CD14-positive monocyte (primary cell): Measurements from ENCODE around the gene RFX1. TPM values are rescaled to one million over a fixed set of nuclear protein-coding genes. Genes with fewer than 3 reads are reported as not detected.
A peak's percentile ranks its signal among the peaks of the same experiment; 100 is the strongest.

Experiments
- DNase-seq, 3 donors: peaks; one replicate each; pipeline ENCODE4 v3.0.0-alpha.2; 2011 to 2022
- H2AFZ ChIP-seq: 2 replicates; pipeline ENCODE4 v1.6.0; 2012; ENCODE audit warnings: mild to moderate bottlenecking, low read depth, low read length, inconsistent platforms; ENCODE audit not compliant: insufficient read depth, poor library complexity, severe bottlenecking
- H3K27ac ChIP-seq, 2 donors: 1 replicate in 1 of 2; 2 replicates in 1 of 2; pipeline ENCODE4 v1.5.1; 2012 to 2013; ENCODE audit warnings: low read length in 2 of 2, control low read depth in 1 of 2, inconsistent platforms in 1 of 2, low read depth in 1 of 2, mild to moderate bottlenecking in 1 of 2
- H3K27me3 ChIP-seq, 2 donors: one replicate each; pipeline versions ENCODE4 v1.6.0 to v1.6.1; 2011 to 2013; ENCODE audit warnings: low read length in 2 of 2; ENCODE audit not compliant: control insufficient read depth in 2 of 2, insufficient read depth in 2 of 2
- H3K36me3 ChIP-seq, 2 donors: replicated peaks in 1 of 2; 1 replicate in 1 of 2; 2 replicates in 1 of 2; pipeline versions ENCODE4 v1.5.1 to v1.6.1; 2012 to 2013; ENCODE audit warnings: low read length in 2 of 2, control low read depth in 1 of 2, inconsistent platforms in 1 of 2, mild to moderate bottlenecking in 1 of 2; ENCODE audit not compliant: insufficient read depth in 2 of 2, control insufficient read depth in 1 of 2
- H3K4me1 ChIP-seq, 2 donors: 1 replicate in 1 of 2; 2 replicates in 1 of 2; pipeline versions ENCODE4 v1.5.1 to v1.6.1; 2012 to 2013; ENCODE audit warnings: low read length in 2 of 2, control low read depth in 1 of 2, inconsistent platforms in 1 of 2, mild to moderate bottlenecking in 1 of 2, moderate library complexity in 1 of 2; ENCODE audit not compliant: insufficient read depth in 2 of 2, control insufficient read depth in 1 of 2
- H3K4me2 ChIP-seq: replicated peaks from 2 replicates; pipeline ENCODE3; 2012; ENCODE audit warnings: low read length, moderate library complexity, mild to moderate bottlenecking; ENCODE audit not compliant: poor library complexity, severe bottlenecking; ENCODE audit errors: extremely low read depth
- H3K4me3 ChIP-seq, 3 experiments: fragments of 200-600 bp in 1 of 3; sonication (generic) in 1 of 3; replicated peaks in 1 of 3; 1 replicate in 2 of 3; 2 replicates in 1 of 3; pipeline ENCODE4 v1.5.1; 2011 to 2013; ENCODE audit warnings: low read length in 3 of 3, mild to moderate bottlenecking in 3 of 3, control low read depth in 2 of 3, low read depth in 2 of 3, inconsistent platforms in 1 of 3, moderate library complexity in 1 of 3
- H3K79me2 ChIP-seq: 2 replicates; pipeline ENCODE4 v1.6.0; 2012; ENCODE audit warnings: mild to moderate bottlenecking, control low read depth, inconsistent platforms, low read length, moderate library complexity; ENCODE audit not compliant: insufficient read depth
- H3K9ac ChIP-seq: 2 replicates; pipeline ENCODE4 v1.6.0; 2017; ENCODE audit warnings: low read length, mild to moderate bottlenecking; ENCODE audit not compliant: insufficient read depth, poor library complexity, severe bottlenecking
- H3K9me3 ChIP-seq, 2 donors: replicated peaks in 1 of 2; 1 replicate in 1 of 2; 2 replicates in 1 of 2; pipeline versions ENCODE4 v1.5.1 to v1.6.1; 2012 to 2013; ENCODE audit warnings: low read length in 2 of 2, control low read depth in 1 of 2; ENCODE audit not compliant: control insufficient read depth in 1 of 2, insufficient read depth in 1 of 2
- H4K20me1 ChIP-seq: 2 replicates; pipeline ENCODE4 v1.6.0; 2012; ENCODE audit warnings: mild to moderate bottlenecking, low read length, control low read depth, moderate library complexity; ENCODE audit not compliant: insufficient read depth
- H3K27ac Mint-ChIP-seq, 7 donors: one replicate each; pipeline ENCODE4 v1.8.0; 2020; ENCODE audit warnings: mild to moderate bottlenecking in 7 of 7, mixed read lengths in 7 of 7, moderate library complexity in 6 of 7, inconsistent platforms in 2 of 7
- H3K27me3 Mint-ChIP-seq, 3 donors: one replicate each; pipeline ENCODE4 v1.8.0; 2021 to 2022; ENCODE audit warnings: low read depth in 3 of 3, mild to moderate bottlenecking in 3 of 3, mixed read lengths in 3 of 3, moderate library complexity in 3 of 3, inconsistent platforms in 1 of 3
- H3K36me3 Mint-ChIP-seq, 2 donors: one replicate each; pipeline ENCODE4 v1.8.0; 2020; ENCODE audit warnings: mixed read lengths in 2 of 2, inconsistent platforms in 1 of 2, mild to moderate bottlenecking in 1 of 2
- H3K4me1 Mint-ChIP-seq: one replicate; pipeline ENCODE4 v1.8.0; 2020; ENCODE audit warnings: mild to moderate bottlenecking, mixed read lengths
- H3K4me3 Mint-ChIP-seq, 2 donors: one replicate each; pipeline ENCODE4 v1.8.0; 2020; ENCODE audit warnings: mild to moderate bottlenecking in 2 of 2, mixed read lengths in 2 of 2, moderate library complexity in 1 of 2
- H3K9me3 Mint-ChIP-seq, 7 donors: one replicate each; pipeline ENCODE4 v1.8.0; 2020 to 2022; ENCODE audit warnings: mixed read lengths in 7 of 7, mild to moderate bottlenecking in 6 of 7, moderate library complexity in 6 of 7, inconsistent platforms in 2 of 7
- CTCF ChIP-seq: fragments of 200-600 bp; IDR thresholded peaks from one replicate; pipeline ENCODE4 v1.8.0; 2022; ENCODE audit warnings: antibody characterized with exemption, mild to moderate bottlenecking
- WGBS: methylation state at CpG from one replicate; pipeline ENCODE4 v1.1.5; 2013; ENCODE audit warnings: missing lambda C conversion rate; ENCODE audit not compliant: insufficient coverage; 5-methylcytosine and 5-hydroxymethylcytosine counted together
- intact Hi-C, 2 donors: fragments of 100-400 bp; cut with micrococcal nuclease; formaldehyde crosslinking; loops; one replicate each; pipeline versions ENCODE4 v1.15.0 to v1.15.1; 2023
- polyA plus RNA-seq, 3 donors: library from polyadenylated mRNA; depleted of rRNA in 1 of 3; unstranded in 2 of 3; stranded (reverse) in 1 of 3; fragments of 300-500 nt in 2 of 3; fragments of >200 nt in 1 of 3; fragmentation: Illumina TruSeq in 2 of 3; gene quantifications; 1 replicate in 2 of 3; 2 replicates in 1 of 3; pipeline ENCODE4 v1.2.3, GENCODE V29; 2012 to 2021

RFX1 gene
- polyA plus RNA-seq, 3 donors: 0.89 to 12.8 (median 0.95) TPM

GRCh38 chr19:13955662-13956364, 50.3 kb downstream of the RFX1 start:
- H3K4me3 ChIP-seq: no peak overlapping the region
- no peak overlapping the region for H3K9ac ChIP-seq
- H4K20me1 ChIP-seq: peaks cover 39% of the 10 kb centered on the region
- H3K4me1 ChIP-seq: peaks cover 16 to 21% of the 10 kb centered on the region in 2 donors
- peaks cover 35% of the 10 kb centered on the region for H3K79me2 ChIP-seq
- H2AFZ ChIP-seq: no peak overlapping the region
- Mint-ChIP-seq H3K4me1 (peaks cover 17% of the 10 kb centered on the region), H3K36me3 (peaks cover 43 to 67% of the 10 kb centered on the region in 2 donors), H3K9me3 (no peaks in the 10 kb centered on the region), H3K27me3 (no peaks in the 10 kb centered on the region), H3K27ac (peak overlapping the region in 1 of 7 donors; percentile 13), H3K4me3 (no peak overlapping the region)
- intact Hi-C loops: no loop called here
- H3K9me3 ChIP-seq: no peaks in the 10 kb centered on the region
- peaks cover 63 to 68% of the 10 kb centered on the region in 2 donors for H3K36me3 ChIP-seq
- no peak overlapping the region for H3K4me2 ChIP-seq
- H3K27me3 ChIP-seq: no peaks in the 10 kb centered on the region
- no peak for TF ChIP-seq CTCF
- DNase-seq: no peak
- WGBS: 97% methylated on average over 41 of the region's 42 CpGs
- no peak overlapping the region for H3K27ac ChIP-seq

DNA sequence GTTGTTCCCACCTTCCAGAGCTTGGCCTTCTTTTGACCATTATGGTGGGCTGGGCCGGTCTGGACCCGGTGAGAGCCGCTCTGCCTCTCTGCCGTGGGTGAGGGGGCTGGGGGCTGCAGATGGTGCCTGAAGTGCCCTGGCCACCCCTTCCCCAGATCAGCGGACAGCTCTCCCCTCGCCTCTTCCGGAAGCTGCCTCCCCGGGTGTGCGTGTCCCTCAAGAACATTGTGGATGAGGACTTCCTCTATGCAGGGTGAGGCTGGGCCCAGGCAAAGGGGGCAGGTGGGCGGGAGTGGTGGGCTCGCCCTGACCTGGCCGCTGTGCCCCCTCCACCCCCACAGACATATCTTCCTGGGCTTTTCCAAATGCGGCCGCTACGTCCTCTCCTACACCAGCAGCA, 51.9 kb downstream of the RFX1 start:
- Histone ChIP-seq H4K20me1 (peaks cover 39% of the 10 kb centered on the region), H3K4me1 (peaks cover 16 to 21% of the 10 kb centered on the region in 2 donors), H3K4me2 (no peak overlapping the region), H3K9me3 (no peaks in the 10 kb centered on the region), H3K4me3 (peak overlapping the region in 1 of 3 experiments; percentile 87), H3K27ac (no peak overlapping the region), H3K79me2 (peaks cover 35% of the 10 kb centered on the region), H3K36me3 (peaks cover 48 to 52% of the 10 kb centered on the region in 2 donors), H3K27me3 (no peaks in the 10 kb centered on the region), H2AFZ (no peak overlapping the region), H3K9ac (no peak overlapping the region)
- H3K27me3 Mint-ChIP-seq: peaks cover 0 to 2% (median 0%) of the 10 kb centered on the region in 3 donors
- H3K4me1 Mint-ChIP-seq: peaks cover 17% of the 10 kb centered on the region
- H3K36me3 Mint-ChIP-seq: peaks cover 38 to 51% of the 10 kb centered on the region in 2 donors
- DNase-seq: no peak
- TF ChIP-seq CTCF: no peak
- intact Hi-C loops: loop anchor here in 1 of 2 donors (5.0 kb wide), 1 partner anchor 93 kb away; no protein-coding TSS in a partner anchor
- 100% methylated on average over 2 of the region's 15 CpGs for WGBS
- peak overlapping the region in 1 of 7 donors; percentile 32 for H3K27ac Mint-ChIP-seq
- no peak overlapping the region for H3K4me3 Mint-ChIP-seq
- no peaks in the 10 kb centered on the region for H3K9me3 Mint-ChIP-seq
